Gastroesophageal sphincter (tissue), 4 donors: ENCODE data around the gene FLT3. TPM values are rescaled to one million over a fixed set of nuclear protein-coding genes. Genes with fewer than 3 reads are reported as not detected.

Experiments used
- ATAC-seq: fragments of 150-250 bp; one replicate; pipeline ENCODE4 v1.9.1; 2016; ENCODE audit warnings: mild to moderate bottlenecking, moderate library complexity
- H3K27ac ChIP-seq, 4 donors: fragments of 200-600 bp; sonication (generic) in 3 of 4; 1 replicate in 3 of 4; 2 replicates in 1 of 4; pipeline ENCODE4 v1.5.1; 2016 to 2019
- H3K27me3 ChIP-seq: fragments of 200-600 bp; sonication (generic); one replicate; pipeline ENCODE4 v1.5.1; 2019
- H3K36me3 ChIP-seq, 2 donors: fragments of 200-600 bp; sonication (generic); one replicate each; pipeline ENCODE4 v1.5.1; 2019; ENCODE audit warnings: control low read depth in 1 of 2
- H3K4me1 ChIP-seq, 3 donors: fragments of 200-600 bp; sonication (generic); 1 replicate in 2 of 3; 2 replicates in 1 of 3; pipeline ENCODE4 v1.5.1; 2016 to 2019; ENCODE audit warnings: control low read depth in 2 of 3
- H3K4me3 ChIP-seq, 2 donors: fragments of 200-600 bp; sonication (generic); one replicate each; pipeline ENCODE4 v1.5.1; 2019; ENCODE audit warnings: mild to moderate bottlenecking in 1 of 2, moderate library complexity in 1 of 2
- H3K9me3 ChIP-seq, 3 donors: fragments of 200-600 bp; sonication (generic); one replicate each; pipeline ENCODE4 v1.5.1; 2017 to 2019; ENCODE audit warnings: control low read depth in 2 of 3
- CTCF ChIP-seq, 4 experiments: fragments of 200-600 bp in 2 of 4; fragments of 450-650 bp in 2 of 4; sonication (generic) in 1 of 4; IDR thresholded peaks; one replicate each; pipeline ENCODE4 v1.5.1; 2017 to 2019; ENCODE audit warnings: antibody characterized with exemption in 4 of 4, mild to moderate bottlenecking in 2 of 4, moderate library complexity in 2 of 4
- EP300 ChIP-seq: sonication (generic); formaldehyde crosslinking; IDR thresholded peaks from one replicate; pipeline ENCODE4 v1.6.1; 2017; ENCODE audit warnings: antibody characterized with exemption, mild to moderate bottlenecking
- POLR2A ChIP-seq, 2 donors: fragments of 450-650 bp; IDR thresholded peaks; one replicate each; pipeline ENCODE4 v1.6.1; 2017; ENCODE audit warnings: antibody characterized with exemption in 2 of 2, mild to moderate bottlenecking in 2 of 2, moderate library complexity in 1 of 2
- POLR2AphosphoS5 ChIP-seq: sonication (generic); formaldehyde crosslinking; IDR thresholded peaks from one replicate; pipeline ENCODE4 v1.6.1; 2017; ENCODE audit warnings: antibody characterized with exemption
- WGBS, 2 donors: methylation state at CpG; one replicate each; pipeline ENCODE4 v1.1.5; 2018; ENCODE audit warnings: low coverage in 1 of 2; 5-methylcytosine and 5-hydroxymethylcytosine counted together
- total RNA-seq, 4 donors: library from RNA; depleted of rRNA; stranded (reverse); fragments of >200 nt; gene quantifications; one replicate each; pipeline ENCODE4 v1.1.0, GENCODE V29; 2016

FLT3 gene
- total RNA-seq, 4 donors from 2014 or later, result 0.46 to 1.1 (median 0.62) TPM

DNA sequence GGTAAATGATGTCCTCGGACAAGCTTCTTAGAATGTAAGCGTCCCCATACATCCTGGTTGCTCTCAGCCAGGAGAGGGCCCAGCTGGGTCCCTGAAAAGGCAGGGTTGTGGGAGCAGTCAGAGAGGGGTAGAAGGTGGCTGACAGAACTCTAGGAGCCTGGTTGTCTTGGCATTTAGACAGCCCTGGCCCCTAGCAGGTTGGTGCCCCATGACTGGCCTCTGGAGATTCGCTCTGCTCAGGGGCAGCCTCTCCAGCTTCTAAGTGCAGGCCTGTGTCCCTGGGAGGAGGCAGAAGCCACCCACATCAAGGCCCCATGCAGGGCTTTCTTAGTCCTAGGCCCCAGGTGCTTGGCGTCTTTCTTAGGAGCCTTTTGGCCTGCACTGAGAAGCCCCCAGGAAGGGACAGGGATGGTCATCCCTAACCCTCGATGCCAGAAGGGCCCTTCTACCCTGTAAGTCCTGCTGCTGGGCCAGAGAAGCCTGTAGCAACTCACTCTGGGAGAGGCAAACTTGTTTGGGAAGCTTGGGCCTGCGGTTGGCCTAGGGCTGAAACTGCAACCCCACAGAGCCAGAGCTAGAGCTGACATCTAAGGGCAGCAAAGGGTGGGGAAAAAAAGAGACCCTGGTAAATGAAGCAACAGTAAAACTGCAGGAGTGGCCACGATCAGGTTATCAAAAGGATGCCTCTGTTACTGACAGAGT, 128.4 kb downstream of the FLT3 start:
- no peak for TF ChIP-seq POLR2A (IDR thresholded peaks at IDR 0.05)
- no peak for TF ChIP-seq CTCF (IDR thresholded peaks at IDR 0.05)
- TF ChIP-seq EP300, result no peak
- TF ChIP-seq POLR2AphosphoS5, result no peak
- H3K36me3 ChIP-seq, result no peaks in the 10 kb centered on the region
- 58% methylated on average over 2 of the region's 7 CpGs; no CpG with 5 or more reads in 1 of the 2 donors for WGBS, 2 donors
- no peak for ATAC-seq
- H3K9me3 ChIP-seq, result no peaks in the 10 kb centered on the region
- H3K27ac ChIP-seq, result no peak overlapping the region
- no peak overlapping the region for H3K4me3 ChIP-seq
- H3K27me3 ChIP-seq, result peaks cover 100% of the 10 kb centered on the region
- H3K4me1 ChIP-seq, result peaks cover 0 to 38% (median 4%) of the 10 kb centered on the region in 3 donors

- 20 to 39% methylated on average over 2 to 11 of the region's 13 CpGs for WGBS, 2 donors
- Histone ChIP-seq H3K36me3 (no peaks in the 10 kb centered on the region), H3K4me1 (peaks cover 0 to 45% (median 10%) of the 10 kb centered on the region in 3 donors), H3K9me3 (no peaks in the 10 kb centered on the region), H3K27ac (no peak overlapping the region), H3K4me3 (no peak overlapping the region), H3K27me3 (peaks cover 100% of the 10 kb centered on the region)
- no peak for ATAC-seq
- TF ChIP-seq POLR2A (IDR thresholded peaks at IDR 0.05) (no peak), EP300 (no peak), CTCF (IDR thresholded peaks at IDR 0.05) (no peak), POLR2AphosphoS5 (no peak)
These were observed 129.1 kb downstream of the FLT3 start for GRCh38 chr13:27971236-27971645.

DNA sequence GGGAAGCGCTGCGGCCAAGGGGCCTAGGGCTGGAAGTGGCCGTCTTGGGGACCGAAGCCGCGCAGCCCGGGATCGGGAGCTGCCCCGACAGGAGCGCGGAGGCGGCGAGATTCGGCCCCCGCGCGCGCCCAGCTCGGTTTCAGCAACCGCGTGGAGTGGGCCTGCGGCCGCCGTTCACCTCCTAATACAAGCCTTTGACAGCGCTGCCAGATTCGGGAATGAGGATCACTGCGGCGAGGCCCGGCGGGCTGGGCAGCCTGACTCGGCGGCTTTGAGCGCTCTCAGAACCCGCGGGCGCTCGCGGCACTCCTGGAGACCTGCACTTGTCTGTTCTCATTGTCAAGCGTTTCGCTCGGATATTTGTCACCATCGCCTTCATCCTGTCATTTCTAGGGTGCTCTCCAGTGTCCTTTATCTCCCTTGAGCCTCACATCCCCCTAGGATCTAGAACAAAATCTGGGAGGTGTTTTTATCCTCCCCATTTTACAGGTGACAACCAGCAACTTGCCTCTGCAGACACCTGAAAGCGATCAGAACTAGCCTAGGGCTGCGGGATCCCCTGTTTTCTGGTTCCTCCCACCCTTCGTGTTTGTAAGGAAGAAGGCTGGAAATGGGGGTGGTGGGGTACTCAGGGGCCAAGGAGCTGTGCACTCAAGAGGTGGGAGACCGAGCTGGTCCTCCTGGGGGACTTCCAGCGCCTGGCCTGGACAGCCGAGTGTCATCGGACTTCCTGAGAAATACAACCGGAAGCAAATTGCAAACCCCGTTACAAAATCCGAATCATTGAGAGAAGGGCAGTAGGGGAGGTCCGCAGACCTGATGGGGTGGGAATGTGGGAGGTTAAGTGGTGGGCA, 129.8 kb downstream of the FLT3 start:
- TF ChIP-seq POLR2A (IDR thresholded peaks at IDR 0.05) (no peak), EP300 (no peak), POLR2AphosphoS5 (no peak)
- no peak overlapping the region for H3K27ac ChIP-seq
- H3K4me3 ChIP-seq, result no peak overlapping the region
- no peaks in the 10 kb centered on the region for H3K36me3 ChIP-seq
- WGBS, 2 donors, result 10 to 11% methylated on average over 7 to 14 of the region's 53 CpGs
- ATAC-seq, result no peak
- peaks cover 0 to 47% (median 10%) of the 10 kb centered on the region in 3 donors for H3K4me1 ChIP-seq
- H3K9me3 ChIP-seq, result no peaks in the 10 kb centered on the region
- peaks cover 100% of the 10 kb centered on the region for H3K27me3 ChIP-seq

- H3K36me3 ChIP-seq, result no peaks in the 10 kb centered on the region
- peaks cover 100% of the 10 kb centered on the region for H3K27me3 ChIP-seq
- no peaks in the 10 kb centered on the region for H3K9me3 ChIP-seq
- no peak overlapping the region for H3K4me3 ChIP-seq
- no peak overlapping the region for H3K27ac ChIP-seq
- TF ChIP-seq POLR2AphosphoS5 (no peak), EP300 (no peak)
- ATAC-seq, result no peak
- 8 to 15% methylated on average over 6 to 7 of the region's 7 CpGs for WGBS, 2 donors
- H3K4me1 ChIP-seq, result peaks cover 0 to 42% (median 10%) of the 10 kb centered on the region in 3 donors
These were observed 130.5 kb downstream of the FLT3 start for GRCh38 chr13:27969866-27970229.

GRCh38 chr13:27969082-27969865, 131.1 kb downstream of the FLT3 start, which contains the start of gene CDX2:
Gene CDX2, minus strand, starts transcription at chr13:27969315. Its CDS starts 309 bp downstream, at chr13:27969006.
- Histone ChIP-seq H3K27ac (no peak within 1 kb of the TSS), H3K27me3 (peaks cover 100% of the 10 kb centered on the region), H3K4me3 (no peak within 1 kb of the TSS), H3K9me3 (no peaks in the 10 kb centered on the region), H3K4me1 (peaks cover 0 to 42% (median 10%) of the 10 kb centered on the region in 3 donors), H3K36me3 (no peaks in the 10 kb centered on the region)
- 4 to 6% methylated on average over 11 to 13 of the region's 34 CpGs for WGBS, 2 donors
- ATAC-seq, result no peak
- no peak for TF ChIP-seq EP300
- no peak for TF ChIP-seq POLR2AphosphoS5
